Loucy (cell line): Measurements from ENCODE around the gene ABCA7.

ENCODE experiments used
- H2AFZ ChIP-seq: fragments of 200-600 bp; sonication (generic); 2 replicates; pipeline ENCODE4 v1.6.0; 2016; ENCODE audit warnings: antibody characterized with exemption, mild to moderate bottlenecking, low read length, moderate library complexity
- H3F3A ChIP-seq: fragments of 200-600 bp; 2 replicates; pipeline ENCODE4 v1.6.0; 2016; ENCODE audit warnings: antibody characterized with exemption, low read depth, mild to moderate bottlenecking
- H3K27me3 ChIP-seq: fragments of 200-600 bp; sonication (generic); 2 replicates; pipeline ENCODE4 v1.6.1; 2014; ENCODE audit warnings: low read length, mild to moderate bottlenecking; ENCODE audit not compliant: insufficient read depth, poor library complexity, severe bottlenecking
- H3K36me3 ChIP-seq: fragments of 200-600 bp; sonication (generic); 2 replicates; pipeline ENCODE4 v1.6.1; 2016; ENCODE audit warnings: low read length; ENCODE audit not compliant: insufficient read depth
- H3K4me1 ChIP-seq: fragments of 200-600 bp; sonication (generic); 2 replicates; pipeline ENCODE4 v1.5.1; 2014; ENCODE audit warnings: low read length, mild to moderate bottlenecking; ENCODE audit not compliant: insufficient read depth, poor library complexity, severe bottlenecking
- H3K4me2 ChIP-seq: fragments of 200-600 bp; sonication (generic); 2 replicates; pipeline ENCODE4 v1.6.0; 2014; ENCODE audit warnings: antibody characterized with exemption, low read length, low read depth, mild to moderate bottlenecking; ENCODE audit not compliant: poor library complexity, severe bottlenecking
- H3K4me3 ChIP-seq: fragments of 200-600 bp; sonication (generic); 2 replicates; pipeline ENCODE4 v1.5.1; 2014; ENCODE audit warnings: low read length, mild to moderate bottlenecking, mixed read lengths; ENCODE audit not compliant: poor library complexity, severe bottlenecking
- H3K79me2 ChIP-seq: fragments of 200-600 bp; sonication (generic); 2 replicates; pipeline ENCODE4 v1.6.1; 2014; ENCODE audit warnings: low read length; ENCODE audit not compliant: insufficient read depth
- H3K9ac ChIP-seq: fragments of 200-600 bp; sonication (generic); 2 replicates; pipeline ENCODE4 v1.6.0; 2014; ENCODE audit warnings: mild to moderate bottlenecking, low read depth, low read length, moderate library complexity; ENCODE audit not compliant: poor library complexity, severe bottlenecking
- H3K9me2 ChIP-seq: fragments of 200-600 bp; sonication (generic); replicated peaks from 2 replicates; pipeline ENCODE4 v1.6.1; 2016; ENCODE audit warnings: low read depth, low read length, mixed read lengths
- H3K9me3 ChIP-seq: fragments of 200-600 bp; sonication (generic); 2 replicates; pipeline ENCODE4 v1.6.1; 2014; ENCODE audit warnings: mild to moderate bottlenecking, antibody characterized with exemption, low read length, low read depth; ENCODE audit not compliant: insufficient read depth
- H4K20me1 ChIP-seq: fragments of 200-600 bp; sonication (generic); 2 replicates; pipeline ENCODE4 v1.6.0; 2014; ENCODE audit warnings: antibody characterized with exemption, low read length, mild to moderate bottlenecking; ENCODE audit not compliant: insufficient read depth, poor library complexity, severe bottlenecking
- CTCF ChIP-seq: fragments of 200-600 bp; sonication (generic); conservative IDR thresholded peaks from 2 replicates; pipeline ENCODE4 v1.5.1; 2014; ENCODE audit warnings: mild to moderate bottlenecking, antibody characterized with exemption, low read length
- EZH2phosphoT487 ChIP-seq: fragments of 200-600 bp; IDR thresholded peaks from 2 replicates; pipeline ENCODE4 v1.6.1; 2018; ENCODE audit warnings: antibody characterized with exemption, mild to moderate bottlenecking, moderate library complexity, borderline replicate concordance

ABCA7 gene

GRCh38 chr19:1093811-1094553 is 54.1 kb downstream of the ABCA7 start:
- H3K4me3 ChIP-seq: peak overlapping the region; percentile 99
- H4K20me1 ChIP-seq: peaks cover 22% of the 10 kb centered on the region
- no peaks in the 10 kb centered on the region for H3K9me2 ChIP-seq
- TF ChIP-seq CTCF: no peak
- TF ChIP-seq EZH2phosphoT487: no peak
- peaks cover 38% of the 10 kb centered on the region for H3K79me2 ChIP-seq
- no peaks in the 10 kb centered on the region for H3K9me3 ChIP-seq
- peaks cover 23% of the 10 kb centered on the region; the same call in 1 of the 2 replicates for H3K36me3 ChIP-seq
- H2AFZ ChIP-seq: no peak overlapping the region
- peak overlapping the region; percentile 91 for H3K9ac ChIP-seq
- no peaks in the 10 kb centered on the region for H3F3A ChIP-seq
- peaks cover 22% of the 10 kb centered on the region for H3K4me1 ChIP-seq
- H3K4me2 ChIP-seq: peak overlapping the region; percentile 100
- H3K27me3 ChIP-seq: no peaks in the 10 kb centered on the region

GRCh38 chr19:1094655-1094977 is 54.7 kb downstream of the ABCA7 start:
- Histone ChIP-seq H3K36me3 (peaks cover 17% of the 10 kb centered on the region; the same call in 1 of the 2 replicates), H3K9me3 (no peaks in the 10 kb centered on the region), H3K27me3 (no peaks in the 10 kb centered on the region), H3K79me2 (peaks cover 38% of the 10 kb centered on the region), H3K9me2 (no peaks in the 10 kb centered on the region), H2AFZ (no peak overlapping the region), H3K9ac (peak overlapping the region; percentile 91), H3K4me1 (peaks cover 22% of the 10 kb centered on the region), H3K4me2 (peak overlapping the region; percentile 100), H3F3A (no peaks in the 10 kb centered on the region), H4K20me1 (peaks cover 22% of the 10 kb centered on the region), H3K4me3 (peak overlapping the region; percentile 99)
- TF ChIP-seq EZH2phosphoT487 (no peak), CTCF (no peak)

GRCh38 chr19:1094978-1095701 is 55.2 kb downstream of the ABCA7 start, which contains the start of gene POLR2E:
Gene POLR2E (minus strand): TSS chr19:1095375. CDS start chr19:1095315, 60 bp downstream.
- Histone ChIP-seq H3K79me2 (peaks cover 38% of the 10 kb centered on the region), H3F3A (no peaks in the 10 kb centered on the region), H4K20me1 (peaks cover 22% of the 10 kb centered on the region), H2AFZ (peak within 1 kb of the TSS; percentile 79), H3K9me3 (no peaks in the 10 kb centered on the region), H3K4me2 (peak within 1 kb of the TSS; percentile 100), H3K4me1 (peaks cover 22% of the 10 kb centered on the region), H3K9ac (peak within 1 kb of the TSS; percentile 91), H3K27me3 (no peaks in the 10 kb centered on the region), H3K4me3 (peak within 1 kb of the TSS; percentile 99), H3K36me3 (peaks cover 16% of the 10 kb centered on the region; the same call in 1 of the 2 replicates), H3K9me2 (no peaks in the 10 kb centered on the region)
- no peak for TF ChIP-seq CTCF
- no peak for TF ChIP-seq EZH2phosphoT487
